Measurements from ENCODE around the gene RAB1A.
"Not testable (repeated sequence)": the region's sequence is repeated elsewhere in the genome, so short reads cannot be mapped to it uniquely, and the experiment has no call there.

GRCh38 chr2:65125457-65125856 lies 4.4 kb downstream of the RAB1A start:
- not testable (repeated sequence) for TF ChIP-seq CTCF (IDR thresholded peaks at IDR 0.05; ENCODE audit: low read length); EZH2 (optimal IDR thresholded peaks at IDR 0.05; ENCODE audit: low read depth, low read length); EZH2phosphoT487 (IDR thresholded peaks at IDR 0.05; ENCODE audit: low read length)

Data from MM.1S (cell line).